Measurements from ENCODE around the gene TBC1D5.

TBC1D5 gene

GRCh38 chr3:17115186-17115585 is 627.2 kb downstream of the TBC1D5 start (continued):
- TF ChIP-seq TSHZ2 (CRISPR knock-in tag; IDR thresholded peaks at IDR 0.05) (no peak), BACH2 (CRISPR knock-in tag; IDR thresholded peaks at IDR 0.05; ENCODE audit: borderline replicate concordance) (no peak)
- TF ChIP-seq, protein P1, sequence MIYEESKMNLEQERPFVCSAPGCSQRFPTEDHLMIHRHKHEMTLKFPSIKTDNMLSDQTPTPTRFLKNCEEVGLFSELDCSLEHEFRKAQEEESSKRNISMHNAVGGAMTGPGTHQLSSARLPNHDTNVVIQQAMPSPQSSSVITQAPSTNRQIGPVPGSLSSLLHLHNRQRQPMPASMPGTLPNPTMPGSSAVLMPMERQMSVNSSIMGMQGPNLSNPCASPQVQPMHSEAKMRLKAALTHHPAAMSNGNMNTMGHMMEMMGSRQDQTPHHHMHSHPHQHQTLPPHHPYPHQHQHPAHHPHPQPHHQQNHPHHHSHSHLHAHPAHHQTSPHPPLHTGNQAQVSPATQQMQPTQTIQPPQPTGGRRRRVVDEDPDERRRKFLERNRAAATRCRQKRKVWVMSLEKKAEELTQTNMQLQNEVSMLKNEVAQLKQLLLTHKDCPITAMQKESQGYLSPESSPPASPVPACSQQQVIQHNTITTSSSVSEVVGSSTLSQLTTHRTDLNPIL (CRISPR knock-in tag; IDR thresholded peaks at IDR 0.05; ENCODE audit: low read depth), result no peak

- TF ChIP-seq SNAI2 (CRISPR knock-in tag; IDR thresholded peaks at IDR 0.05), result no peak
- no peak for TF ChIP-seq ESRRG (CRISPR knock-in tag; IDR thresholded peaks at IDR 0.05)
- TF ChIP-seq, protein P1 (CRISPR knock-in tag; IDR thresholded peaks at IDR 0.05; ENCODE audit: low read depth), result no peak
- no peak for TF ChIP-seq TCF4 (CRISPR knock-in tag; IDR thresholded peaks at IDR 0.05; ENCODE audit: borderline replicate concordance)
- TF ChIP-seq PPARA (CRISPR knock-in tag; IDR thresholded peaks at IDR 0.05; ENCODE audit: borderline replicate concordance), result no peak
- TF ChIP-seq ZC3H10 (CRISPR knock-in tag; IDR thresholded peaks at IDR 0.05), result no peak
- TF ChIP-seq TSHZ2 (CRISPR knock-in tag; IDR thresholded peaks at IDR 0.05), result no peak
- TF ChIP-seq ZFP3 (CRISPR knock-in tag; IDR thresholded peaks at IDR 0.05), result no peak
- ATAC-seq, result no peak
These were observed 630.8 kb downstream of the TBC1D5 start for GRCh38 chr3:17111586-17111985.

- ATAC-seq, result no peak
- TF ChIP-seq ZFP30 (CRISPR knock-in tag; IDR thresholded peaks at IDR 0.05) (no peak), ZNF565 (CRISPR knock-in tag; conservative IDR thresholded peaks at IDR 0.05; ENCODE audit: low read depth) (no peak), OSR1 (CRISPR knock-in tag; IDR thresholded peaks at IDR 0.05) (no peak), TSHZ2 (CRISPR knock-in tag; IDR thresholded peaks at IDR 0.05) (no peak), BACH2 (CRISPR knock-in tag; IDR thresholded peaks at IDR 0.05; ENCODE audit: borderline replicate concordance) (no peak), ZFP3 (CRISPR knock-in tag; IDR thresholded peaks at IDR 0.05) (no peak), CSDC2 (CRISPR knock-in tag; IDR thresholded peaks at IDR 0.05) (no peak), PPARA (CRISPR knock-in tag; IDR thresholded peaks at IDR 0.05; ENCODE audit: borderline replicate concordance) (no peak), ZNF8 (CRISPR knock-in tag; IDR thresholded peaks at IDR 0.05) (no peak), SNAI2 (CRISPR knock-in tag; IDR thresholded peaks at IDR 0.05) (no peak), TOX (CRISPR knock-in tag; IDR thresholded peaks at IDR 0.05; ENCODE audit: borderline replicate concordance) (no peak), ZC3H10 (CRISPR knock-in tag; IDR thresholded peaks at IDR 0.05) (no peak), TCF4 (CRISPR knock-in tag; IDR thresholded peaks at IDR 0.05; ENCODE audit: borderline replicate concordance) (no peak), ARNTL (CRISPR knock-in tag; IDR thresholded peaks at IDR 0.05; ENCODE audit: borderline replicate concordance, low read depth) (no peak), ISL1 (CRISPR knock-in tag; IDR thresholded peaks at IDR 0.05) (no peak), ESRRG (CRISPR knock-in tag; IDR thresholded peaks at IDR 0.05) (no peak)
- TF ChIP-seq, protein P2, sequence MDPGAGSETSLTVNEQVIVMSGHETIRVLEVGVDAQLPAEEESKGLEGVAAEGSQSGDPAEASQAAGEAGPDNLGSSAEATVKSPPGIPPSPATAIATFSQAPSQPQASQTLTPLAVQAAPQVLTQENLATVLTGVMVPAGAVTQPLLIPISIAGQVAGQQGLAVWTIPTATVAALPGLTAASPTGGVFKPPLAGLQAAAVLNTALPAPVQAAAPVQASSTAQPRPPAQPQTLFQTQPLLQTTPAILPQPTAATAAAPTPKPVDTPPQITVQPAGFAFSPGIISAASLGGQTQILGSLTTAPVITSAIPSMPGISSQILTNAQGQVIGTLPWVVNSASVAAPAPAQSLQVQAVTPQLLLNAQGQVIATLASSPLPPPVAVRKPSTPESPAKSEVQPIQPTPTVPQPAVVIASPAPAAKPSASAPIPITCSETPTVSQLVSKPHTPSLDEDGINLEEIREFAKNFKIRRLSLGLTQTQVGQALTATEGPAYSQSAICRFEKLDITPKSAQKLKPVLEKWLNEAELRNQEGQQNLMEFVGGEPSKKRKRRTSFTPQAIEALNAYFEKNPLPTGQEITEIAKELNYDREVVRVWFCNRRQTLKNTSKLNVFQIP (CRISPR knock-in tag; IDR thresholded peaks at IDR 0.05; ENCODE audit: borderline replicate concordance, low read depth), result no peak
- TF ChIP-seq, protein P1 (CRISPR knock-in tag; IDR thresholded peaks at IDR 0.05; ENCODE audit: low read depth), result no peak
These were observed 631.6 kb downstream of the TBC1D5 start for GRCh38 chr3:17110660-17111396.

All from SK-N-SH treated with all-trans-retinoic acid at 6 μM for 48 hours (cell line).